ENCODE data around the gene NDUFV3. TPM values are rescaled to one million over a fixed set of nuclear protein-coding genes. Genes with fewer than 3 reads are reported as not detected.

NDUFV3 gene
- total RNA-seq, 1 donor from 2014 or later = 41.3 TPM

GRCh38 chr21:42862774-42863503 lies 30.2 kb upstream of the NDUFV3 start:
- Mint-ChIP-seq H3K27me3 (ENCODE audit: unreplicated experiment) (no peaks in the 10 kb centered on the region), H3K36me3 (ENCODE audit: unreplicated experiment) (peaks cover 25% of the 10 kb centered on the region), H3K9me3 (ENCODE audit: unreplicated experiment) (no peaks in the 10 kb centered on the region), H3K27ac (ENCODE audit: unreplicated experiment) (no peak overlapping the region), H3K4me3 (ENCODE audit: unreplicated experiment) (no peak overlapping the region), H3K4me1 (ENCODE audit: unreplicated experiment) (peaks cover 6% of the 10 kb centered on the region)
- TF ChIP-seq, protein P1, sequence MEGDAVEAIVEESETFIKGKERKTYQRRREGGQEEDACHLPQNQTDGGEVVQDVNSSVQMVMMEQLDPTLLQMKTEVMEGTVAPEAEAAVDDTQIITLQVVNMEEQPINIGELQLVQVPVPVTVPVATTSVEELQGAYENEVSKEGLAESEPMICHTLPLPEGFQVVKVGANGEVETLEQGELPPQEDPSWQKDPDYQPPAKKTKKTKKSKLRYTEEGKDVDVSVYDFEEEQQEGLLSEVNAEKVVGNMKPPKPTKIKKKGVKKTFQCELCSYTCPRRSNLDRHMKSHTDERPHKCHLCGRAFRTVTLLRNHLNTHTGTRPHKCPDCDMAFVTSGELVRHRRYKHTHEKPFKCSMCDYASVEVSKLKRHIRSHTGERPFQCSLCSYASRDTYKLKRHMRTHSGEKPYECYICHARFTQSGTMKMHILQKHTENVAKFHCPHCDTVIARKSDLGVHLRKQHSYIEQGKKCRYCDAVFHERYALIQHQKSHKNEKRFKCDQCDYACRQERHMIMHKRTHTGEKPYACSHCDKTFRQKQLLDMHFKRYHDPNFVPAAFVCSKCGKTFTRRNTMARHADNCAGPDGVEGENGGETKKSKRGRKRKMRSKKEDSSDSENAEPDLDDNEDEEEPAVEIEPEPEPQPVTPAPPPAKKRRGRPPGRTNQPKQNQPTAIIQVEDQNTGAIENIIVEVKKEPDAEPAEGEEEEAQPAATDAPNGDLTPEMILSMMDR (IDR thresholded peaks at IDR 0.05) = no peak
- no peak for DNase-seq (ENCODE audit: extremely low spot score, unreplicated experiment)

GRCh38 chr21:42863504-42863870 lies 29.6 kb upstream of the NDUFV3 start:
- TF ChIP-seq, protein P1 (IDR thresholded peaks at IDR 0.05) = no peak
- no peak overlapping the region for H3K4me3 Mint-ChIP-seq (ENCODE audit: unreplicated experiment)
- peaks cover 27% of the 10 kb centered on the region for H3K36me3 Mint-ChIP-seq (ENCODE audit: unreplicated experiment)
- no peaks in the 10 kb centered on the region for H3K9me3 Mint-ChIP-seq (ENCODE audit: unreplicated experiment)
- no peaks in the 10 kb centered on the region for H3K27me3 Mint-ChIP-seq (ENCODE audit: unreplicated experiment)
- H3K4me1 Mint-ChIP-seq (ENCODE audit: unreplicated experiment) = peaks cover 6% of the 10 kb centered on the region
- no peak overlapping the region for H3K27ac Mint-ChIP-seq (ENCODE audit: unreplicated experiment)
- no peak for DNase-seq (ENCODE audit: extremely low spot score, unreplicated experiment)

GRCh38 chr21:42864286-42864685 lies 28.8 kb upstream of the NDUFV3 start:
- TF ChIP-seq, protein P1 (IDR thresholded peaks at IDR 0.05) = no peak
- no peak for DNase-seq (ENCODE audit: extremely low spot score, unreplicated experiment)
- H3K4me1 Mint-ChIP-seq (ENCODE audit: unreplicated experiment) = peaks cover 6% of the 10 kb centered on the region
- H3K4me3 Mint-ChIP-seq (ENCODE audit: unreplicated experiment) = no peak overlapping the region
- no peak overlapping the region for H3K27ac Mint-ChIP-seq (ENCODE audit: unreplicated experiment)
- H3K27me3 Mint-ChIP-seq (ENCODE audit: unreplicated experiment) = no peaks in the 10 kb centered on the region
- H3K36me3 Mint-ChIP-seq (ENCODE audit: unreplicated experiment) = peaks cover 23% of the 10 kb centered on the region
- no peaks in the 10 kb centered on the region for H3K9me3 Mint-ChIP-seq (ENCODE audit: unreplicated experiment)

- Mint-ChIP-seq H3K27me3 (ENCODE audit: unreplicated experiment) (no peaks in the 10 kb centered on the region), H3K4me3 (ENCODE audit: unreplicated experiment) (no peak overlapping the region), H3K27ac (ENCODE audit: unreplicated experiment) (no peak overlapping the region), H3K36me3 (ENCODE audit: unreplicated experiment) (peaks cover 26% of the 10 kb centered on the region), H3K4me1 (ENCODE audit: unreplicated experiment) (peaks cover 6% of the 10 kb centered on the region), H3K9me3 (ENCODE audit: unreplicated experiment) (no peaks in the 10 kb centered on the region)
- DNase-seq (ENCODE audit: extremely low spot score, unreplicated experiment) = no peak
- TF ChIP-seq, protein P1 (IDR thresholded peaks at IDR 0.05) = no peak
Measured at GRCh38 chr21:42864815-42865775, 28.0 kb upstream of the NDUFV3 start.

GRCh38 chr21:42865776-42866160 lies 27.3 kb upstream of the NDUFV3 start:
- peak overlapping the region; percentile 48 for H3K27ac Mint-ChIP-seq (ENCODE audit: unreplicated experiment)
- no peak for DNase-seq (ENCODE audit: extremely low spot score, unreplicated experiment)
- H3K27me3 Mint-ChIP-seq (ENCODE audit: unreplicated experiment) = no peaks in the 10 kb centered on the region
- no peaks in the 10 kb centered on the region for H3K9me3 Mint-ChIP-seq (ENCODE audit: unreplicated experiment)
- H3K4me1 Mint-ChIP-seq (ENCODE audit: unreplicated experiment) = peaks cover 6% of the 10 kb centered on the region
- H3K36me3 Mint-ChIP-seq (ENCODE audit: unreplicated experiment) = peaks cover 21% of the 10 kb centered on the region
- H3K4me3 Mint-ChIP-seq (ENCODE audit: unreplicated experiment) = no peak overlapping the region
- TF ChIP-seq, protein P1 (IDR thresholded peaks at IDR 0.05) = no peak

All from osteocyte (in vitro differentiated cells).